GM21526 (cell line): ENCODE data around the gene CDNF.
"Not testable (repeated sequence)": the region's sequence is repeated elsewhere in the genome, so short reads cannot be mapped to it uniquely, and the experiment has no call there.

Experiments used
- ATAC-seq: cut with Tn5 transposase; IDR thresholded peaks from one replicate; pipeline ENCODE4 v1.9.1; 2021; ENCODE audit warnings: moderate library complexity; ENCODE audit not compliant: unreplicated experiment, low FRiP score

The CDNF gene

DNA sequence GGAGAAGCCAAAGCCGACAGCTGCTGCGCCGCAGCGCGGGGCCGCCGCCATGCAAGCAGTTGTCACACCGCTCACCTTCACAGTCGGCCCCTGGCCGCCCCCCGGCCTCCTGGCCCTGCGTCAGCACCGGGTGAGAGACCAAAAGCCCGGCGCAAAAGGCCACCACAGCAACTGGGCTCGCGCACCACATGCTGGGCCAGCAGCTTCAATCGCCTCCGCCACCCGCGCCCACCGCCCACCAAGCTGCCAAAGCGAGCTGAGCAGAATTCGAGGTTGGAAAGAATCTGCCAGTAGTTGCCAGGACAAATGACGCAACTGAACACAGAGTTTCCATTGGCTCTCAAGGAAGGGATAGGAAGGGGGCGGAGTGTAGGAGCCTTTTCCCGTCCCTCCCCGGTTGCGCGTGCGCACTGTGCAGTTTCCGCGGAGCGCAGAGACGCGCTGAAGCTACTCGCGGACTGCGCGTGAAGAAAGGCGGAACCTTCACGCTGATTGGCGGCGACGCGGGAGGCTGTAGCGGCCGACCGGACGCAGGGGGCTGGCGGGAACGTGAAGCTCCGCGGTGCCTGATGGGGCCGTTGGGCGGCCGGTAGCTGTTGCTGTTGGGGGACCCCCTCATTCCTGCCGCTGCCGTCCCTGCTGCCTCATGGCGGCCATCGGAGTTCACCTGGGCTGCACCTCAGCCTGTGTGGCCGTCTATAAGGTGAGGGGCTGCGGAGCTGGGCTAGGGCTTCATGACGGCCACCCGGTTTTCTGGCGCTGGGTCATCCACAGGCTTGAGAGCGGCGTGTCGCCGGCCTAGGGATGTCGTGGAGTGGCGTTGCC is at the start of gene CDNF, which contains the start of the genes HSPA14 and MSANTD7:
CDNF (minus strand) TSS at position 281 of the 825 bp plus-strand sequence; CDS start at position 190, 91 bp downstream.
HSPA14 (plus strand) TSS at position 550 of the 825 bp plus-strand sequence; CDS start at position 647, 97 bp downstream.
MSANTD7 (plus strand) TSS at position 550 of the 825 bp plus-strand sequence. CDS start 3,979 bp downstream, outside the sequence.
- ATAC-seq, result peak; percentile 92

DNA sequence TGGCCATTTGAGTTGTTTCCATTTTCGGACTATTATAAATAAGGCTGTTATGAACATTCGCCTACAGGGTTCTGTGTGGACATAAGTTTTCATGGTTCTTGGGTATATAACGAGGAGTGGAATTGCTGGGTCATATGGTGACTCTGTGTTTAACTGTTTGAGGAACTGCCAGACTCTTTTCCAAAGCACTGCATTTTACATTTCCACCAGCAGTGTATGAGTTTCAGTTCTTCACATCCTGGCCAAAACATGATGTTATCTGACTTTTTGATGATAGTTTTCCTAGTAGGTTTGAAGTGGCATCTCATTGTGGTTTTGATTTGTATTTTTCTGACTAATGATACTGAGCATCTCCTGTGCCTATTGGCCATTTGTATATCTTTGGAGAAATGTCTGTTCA is 46.2 kb upstream of the CDNF start:
- no peak for ATAC-seq

DNA sequence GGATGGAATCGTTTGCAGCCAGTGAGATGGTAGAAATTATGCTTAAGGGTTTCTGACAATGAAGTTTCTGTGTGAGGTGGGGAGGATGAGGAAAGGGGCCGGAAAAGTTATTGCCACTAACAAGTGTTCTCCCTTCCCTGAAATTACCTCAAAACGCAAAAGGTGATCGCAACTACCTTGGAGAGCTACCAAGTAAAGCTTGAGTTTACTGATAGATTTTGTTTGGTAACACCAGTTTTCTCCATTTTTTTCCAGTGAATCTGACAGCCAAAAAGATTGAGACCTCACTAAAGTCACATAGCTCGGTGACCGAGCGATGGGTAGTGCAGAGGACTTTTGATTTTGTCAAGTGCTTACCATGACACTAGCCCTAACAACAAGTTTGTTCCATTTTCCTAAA is 42.4 kb upstream of the CDNF start:
- ATAC-seq, result no peak

DNA sequence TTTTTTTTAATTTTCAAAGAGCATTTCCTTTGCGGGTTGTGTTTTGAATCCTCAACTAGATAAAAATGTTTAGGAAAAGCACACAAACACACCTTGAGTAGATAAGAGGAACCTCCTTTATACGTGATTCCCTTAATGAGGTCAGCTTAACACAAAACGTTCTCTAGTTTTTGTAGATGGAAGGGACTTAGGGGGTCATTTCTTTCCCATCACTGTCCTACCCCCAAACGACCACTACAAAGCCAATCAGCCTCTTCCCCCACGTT is 42.0 kb upstream of the CDNF start:
- ATAC-seq, result no peak

DNA sequence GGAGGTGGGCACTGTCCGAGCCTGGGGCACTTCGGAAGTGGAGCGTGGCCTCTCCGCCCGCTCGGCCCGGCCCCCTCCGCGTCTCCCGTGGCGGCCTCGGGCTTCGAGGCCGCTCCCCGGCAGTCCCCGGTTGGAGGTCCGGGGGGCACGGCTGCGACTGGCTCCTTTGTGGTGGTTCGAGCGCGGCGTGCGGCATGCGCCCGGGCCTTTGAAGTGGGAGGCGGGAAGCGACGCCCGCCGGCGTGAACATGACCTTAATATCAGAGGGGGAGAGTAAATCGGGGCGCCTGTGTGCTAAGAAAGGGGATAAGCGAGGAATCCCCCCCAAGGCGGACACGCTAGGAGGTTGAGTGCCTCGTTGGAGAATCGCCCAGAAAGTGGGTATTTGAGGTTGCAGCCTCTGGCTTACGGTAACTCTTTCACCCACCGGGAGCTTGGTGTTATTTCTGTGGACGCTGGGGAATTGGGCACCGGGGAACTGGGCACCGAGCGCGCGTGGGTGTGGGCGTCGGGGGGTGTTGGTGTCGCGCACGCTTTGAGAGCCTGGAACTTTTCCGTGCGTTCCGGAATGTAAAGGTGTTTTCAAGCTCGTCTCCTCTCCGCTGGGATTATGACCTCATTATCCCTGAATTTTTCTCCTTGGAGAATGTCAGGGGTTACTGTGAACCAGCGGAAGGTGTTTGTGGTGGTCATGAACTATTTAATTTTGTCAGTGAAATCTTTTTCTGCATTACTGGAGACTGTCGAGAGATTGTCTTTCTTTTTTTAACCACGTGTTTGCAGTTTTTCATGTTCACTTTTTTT is 41.5 kb upstream of the CDNF start:
- peak; percentile 0 for ATAC-seq

DNA sequence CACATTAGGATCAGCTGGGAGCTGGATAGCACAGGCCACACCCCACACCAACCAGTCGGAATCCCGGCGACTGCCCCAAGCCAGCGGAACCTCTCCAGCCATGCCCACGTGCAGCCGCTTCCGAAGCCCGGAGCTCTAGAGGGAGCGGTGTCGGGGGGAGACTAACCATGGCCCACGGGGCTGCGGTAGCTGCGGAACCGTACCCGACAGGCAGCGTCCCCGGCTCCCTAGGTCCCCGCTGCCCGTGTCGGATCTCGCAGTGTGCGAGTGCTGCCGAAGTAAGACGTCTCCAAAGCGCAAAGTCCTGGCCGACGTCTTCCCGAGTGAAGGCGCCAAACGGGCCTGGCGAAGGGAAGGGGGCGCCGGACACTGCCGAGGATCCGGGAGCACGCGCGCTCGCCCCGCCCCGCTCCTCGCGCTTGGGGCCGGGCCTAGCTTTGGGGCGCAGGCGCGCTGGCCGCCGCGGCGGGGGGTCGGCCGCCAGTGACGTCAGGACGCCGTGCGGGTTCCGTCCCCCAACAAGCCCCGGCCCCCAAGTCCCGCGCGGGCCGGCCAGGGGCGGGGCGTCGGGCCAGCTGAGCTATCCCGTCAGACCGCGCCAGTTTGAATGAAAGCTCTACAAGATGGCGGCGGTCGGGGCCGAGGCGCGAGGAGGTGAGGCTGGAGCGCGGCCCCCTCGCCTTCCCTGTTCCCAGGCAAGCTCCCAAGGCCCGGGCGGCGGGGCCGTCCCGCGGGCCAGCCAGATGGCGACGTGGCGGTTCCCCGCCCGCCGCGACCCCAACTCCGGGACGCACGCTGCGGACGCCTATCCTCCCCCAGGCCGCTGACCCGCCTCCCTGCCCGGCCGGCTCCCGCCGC is 40.7 kb upstream of the CDNF start, which contains the start of gene SUV39H2:
SUV39H2 (plus strand) TSS at position 601 of the 858 bp plus-strand sequence; CDS start at position 624, 23 bp downstream.
- ATAC-seq, result peak; percentile 89

DNA sequence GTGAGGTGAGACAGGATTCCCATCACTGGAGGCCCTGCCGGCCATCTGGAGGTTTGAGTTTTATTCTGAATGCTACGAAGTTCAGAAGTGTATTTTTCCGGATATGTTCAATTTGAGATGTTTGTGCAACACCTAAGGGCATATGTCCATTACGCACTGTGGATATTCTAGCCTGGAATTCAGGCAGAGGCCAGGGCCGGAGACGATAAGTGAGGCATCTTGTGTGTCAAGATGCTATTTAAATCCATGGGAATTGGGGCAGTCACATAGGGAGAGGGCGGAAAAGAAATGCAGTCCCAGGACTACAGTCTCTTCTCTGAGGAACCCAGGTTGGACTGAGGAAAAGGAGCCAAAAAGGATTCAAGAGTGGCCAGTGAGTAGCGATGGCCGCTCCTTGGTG is 38.9 kb upstream of the CDNF start:
- ATAC-seq, result no peak

DNA sequence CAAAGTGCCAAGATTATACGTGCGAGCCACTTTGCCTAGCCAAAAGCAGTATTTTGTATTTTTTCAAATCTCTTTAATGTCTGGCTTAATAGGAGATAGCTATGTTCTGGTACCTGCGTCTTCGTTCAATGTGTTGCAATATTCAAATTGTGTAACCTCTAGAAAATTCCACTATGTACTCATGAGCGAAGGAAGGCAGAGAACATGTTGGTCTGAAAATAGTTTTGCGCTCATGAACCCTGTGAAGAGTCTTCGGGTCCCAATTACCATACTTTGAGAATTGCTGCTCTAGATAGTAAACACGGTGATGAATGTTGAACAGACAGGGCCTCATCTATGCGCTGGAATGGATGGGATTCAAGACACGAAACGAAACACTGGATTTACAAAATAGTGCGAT is 38.1 kb upstream of the CDNF start:
- no peak for ATAC-seq

DNA sequence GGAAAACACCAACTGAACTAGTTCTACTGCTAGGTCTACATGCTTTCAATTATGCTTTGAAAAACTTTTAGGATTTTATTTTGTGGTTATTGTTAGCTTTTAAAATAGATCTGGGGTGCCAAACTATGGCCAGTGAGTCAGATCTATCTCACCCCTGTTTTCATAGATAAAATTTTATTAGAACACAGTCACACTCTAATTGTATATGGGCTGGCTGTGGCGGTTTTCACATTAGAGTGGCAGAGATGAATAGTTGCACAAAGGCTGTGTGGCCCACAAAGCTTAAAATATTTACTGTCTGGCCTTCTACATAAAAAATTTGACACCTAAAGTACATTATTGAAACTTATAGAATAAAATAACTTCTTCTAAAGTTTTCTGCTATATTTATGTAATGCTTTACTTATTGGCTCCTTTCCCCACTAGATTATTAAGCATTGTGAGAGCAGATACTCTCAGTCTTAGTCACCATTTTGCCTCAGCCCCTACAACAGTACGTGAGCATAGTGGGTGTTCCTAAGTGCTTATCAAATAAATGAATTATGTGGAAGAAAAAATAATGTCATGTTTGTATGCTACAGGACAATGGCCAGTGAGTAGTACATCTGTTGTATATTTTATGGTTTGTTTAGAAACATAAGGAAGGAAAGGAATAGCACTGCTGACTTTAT is 35.4 kb upstream of the CDNF start:
- ATAC-seq, result peak; percentile 45

DNA sequence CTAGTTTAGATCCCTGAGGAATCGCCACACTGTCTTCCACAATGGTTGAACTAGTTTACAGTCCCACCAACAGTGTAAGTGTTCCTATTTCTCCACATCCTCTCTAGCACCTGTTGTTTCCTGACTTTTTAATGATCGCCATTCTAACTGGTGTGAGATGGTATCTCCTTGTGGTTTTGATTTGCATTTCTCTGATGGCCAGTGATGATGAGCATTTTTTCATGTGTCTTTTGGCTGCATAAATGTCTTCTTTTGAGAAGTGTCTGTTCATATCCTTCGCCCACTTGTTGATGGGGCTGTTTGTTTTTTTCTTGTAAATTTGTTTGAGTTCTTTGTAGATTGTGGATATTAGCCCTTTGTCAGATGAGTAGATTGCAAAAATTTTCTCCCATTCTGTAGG is 27.0 kb upstream of the CDNF start:
- ATAC-seq, result not testable (repeated sequence)

DNA sequence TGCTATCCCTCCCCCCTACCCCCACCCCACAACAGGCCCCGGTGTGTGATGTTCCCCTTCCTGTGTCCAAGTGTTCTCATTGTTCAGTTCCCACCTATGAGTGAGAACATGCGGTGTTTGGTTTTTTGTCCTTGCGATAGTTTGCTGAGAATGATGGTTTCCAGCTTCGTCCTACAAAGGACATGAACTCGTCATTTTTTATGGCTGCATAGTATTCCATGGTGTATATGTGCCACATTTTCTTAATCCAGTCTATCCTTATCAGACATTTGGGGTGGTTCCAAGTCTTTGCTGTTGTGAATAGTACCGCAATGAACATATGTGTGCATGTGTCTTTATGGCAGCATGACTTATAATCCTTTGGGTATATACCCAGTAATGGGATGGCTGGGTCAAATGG is 26.6 kb upstream of the CDNF start:
- ATAC-seq, result not testable (repeated sequence)

DNA sequence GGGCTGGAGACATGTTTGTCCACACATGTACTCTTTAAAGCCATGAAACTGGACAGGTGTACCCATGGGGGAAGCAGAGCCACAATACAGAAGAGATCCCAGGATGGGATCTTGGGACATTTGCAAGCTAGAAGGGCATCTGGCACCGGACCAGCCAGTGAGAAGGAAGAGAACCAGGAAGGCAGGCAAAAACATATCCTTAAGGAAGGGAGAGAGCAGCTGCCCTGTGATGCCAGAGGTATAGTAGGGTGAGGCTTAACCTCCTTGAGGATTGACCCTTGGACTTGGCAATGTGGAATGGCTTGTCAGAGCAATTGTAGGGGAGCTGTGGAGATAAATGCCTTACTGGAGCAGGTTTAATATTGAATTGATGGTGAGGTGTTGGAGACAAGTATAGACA is 23.0 kb upstream of the CDNF start:
- no peak for ATAC-seq

DNA sequence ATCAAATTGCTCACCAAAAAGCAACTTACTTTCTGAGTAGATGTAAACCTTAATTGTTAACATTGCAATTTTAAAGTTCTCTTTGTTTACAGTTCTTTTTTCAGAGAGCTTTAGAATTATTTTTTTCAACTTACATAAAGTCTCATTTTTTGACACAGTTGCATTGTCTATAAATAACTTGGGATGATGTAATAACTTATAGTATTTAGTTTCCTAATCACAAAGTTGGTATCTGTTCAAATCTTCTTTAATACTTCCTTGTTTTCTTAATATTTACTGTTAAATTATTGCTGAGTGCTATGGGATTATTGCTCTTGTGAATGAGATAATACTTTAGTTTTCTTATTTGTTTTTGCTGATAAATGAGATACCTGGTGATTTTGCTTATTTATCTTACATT is 21.9 kb upstream of the CDNF start:
- no peak for ATAC-seq

DNA sequence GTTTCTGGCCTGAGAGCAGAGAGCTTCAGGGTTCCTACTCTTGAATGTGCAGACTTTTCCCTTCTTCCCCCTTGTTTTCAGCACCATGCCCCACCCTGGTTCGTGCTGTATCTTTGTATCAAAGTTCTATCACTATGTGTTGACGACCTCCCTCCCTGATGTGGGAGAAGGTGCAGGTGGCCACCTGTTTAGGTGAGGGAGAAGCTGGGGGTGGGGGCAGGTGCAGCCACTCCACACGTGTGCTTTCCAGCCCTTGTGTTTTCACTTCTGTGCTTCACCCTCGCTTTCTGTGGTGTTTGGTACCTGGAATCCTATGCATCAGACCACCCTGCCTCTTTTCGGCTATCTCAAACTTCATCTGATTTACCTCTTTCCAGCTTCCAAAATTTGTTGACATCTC is 21.2 kb upstream of the CDNF start:
- no peak for ATAC-seq

DNA sequence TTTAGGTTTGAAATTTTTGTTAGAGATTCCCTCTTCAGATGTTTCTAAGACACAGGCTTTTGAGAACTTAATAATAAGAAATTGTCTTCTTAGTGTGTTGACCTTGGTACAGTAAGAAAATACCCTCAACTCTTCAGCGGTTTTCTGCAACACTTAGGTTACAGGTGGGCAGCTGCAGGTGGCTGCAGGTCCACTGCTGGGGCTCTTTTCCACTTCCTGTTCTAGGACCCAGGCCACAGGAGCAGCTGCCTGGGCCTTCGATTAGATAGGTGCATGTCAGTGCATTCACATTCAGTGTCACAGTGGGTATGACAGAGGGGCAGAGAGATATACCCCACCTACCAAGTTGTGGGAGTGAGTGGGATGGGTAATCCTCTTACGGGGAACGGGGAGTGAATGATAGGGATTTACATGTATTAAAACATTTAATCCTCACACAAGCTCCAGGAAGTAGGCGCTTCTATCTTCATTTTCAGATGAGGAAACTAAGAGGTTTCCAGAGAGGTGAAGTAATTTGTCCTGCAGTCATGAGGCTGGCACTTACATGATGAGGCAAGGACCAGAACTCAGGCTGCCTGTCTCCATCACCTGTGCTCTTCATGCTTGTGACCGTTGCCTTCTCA is 20.6 kb upstream of the CDNF start:
- no peak for ATAC-seq

DNA sequence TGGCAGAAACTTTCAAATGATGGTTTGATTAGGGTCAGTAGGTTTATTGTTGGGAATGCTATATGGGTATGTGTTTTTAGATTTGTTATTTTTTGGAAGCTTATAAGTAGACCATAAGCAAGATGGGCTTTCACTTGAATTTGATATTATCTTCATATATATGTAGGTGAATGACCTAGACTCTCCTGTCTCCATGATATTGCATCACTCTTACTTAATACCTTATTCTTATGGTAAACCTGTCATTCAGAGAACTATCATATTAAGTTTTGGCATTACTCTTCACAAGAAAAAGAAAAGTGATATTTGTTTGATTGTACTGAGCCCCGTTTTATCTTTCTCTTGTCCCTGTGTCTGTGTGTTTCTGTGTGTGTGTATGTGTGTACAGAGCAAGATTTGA is 17.6 kb upstream of the CDNF start:
- no peak for ATAC-seq

DNA sequence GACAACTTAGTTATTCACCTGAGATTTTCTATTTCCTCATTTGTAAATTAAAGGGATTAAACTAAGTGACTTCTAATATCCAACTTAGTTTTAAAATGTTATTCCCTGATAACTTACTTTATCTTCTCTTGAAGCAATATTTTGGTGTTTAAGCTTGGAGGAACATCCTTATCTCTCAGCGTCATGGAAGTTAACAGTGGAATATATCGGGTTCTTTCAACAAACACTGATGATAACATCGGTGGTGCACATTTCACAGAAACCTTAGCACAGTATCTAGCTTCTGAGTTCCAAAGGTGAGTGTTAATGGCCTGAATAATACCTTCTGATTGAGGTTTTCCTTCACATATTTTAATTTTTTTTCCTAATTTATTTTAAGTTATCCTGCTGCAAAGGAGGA is 14.4 kb upstream of the CDNF start:
- ATAC-seq, result no peak

DNA sequence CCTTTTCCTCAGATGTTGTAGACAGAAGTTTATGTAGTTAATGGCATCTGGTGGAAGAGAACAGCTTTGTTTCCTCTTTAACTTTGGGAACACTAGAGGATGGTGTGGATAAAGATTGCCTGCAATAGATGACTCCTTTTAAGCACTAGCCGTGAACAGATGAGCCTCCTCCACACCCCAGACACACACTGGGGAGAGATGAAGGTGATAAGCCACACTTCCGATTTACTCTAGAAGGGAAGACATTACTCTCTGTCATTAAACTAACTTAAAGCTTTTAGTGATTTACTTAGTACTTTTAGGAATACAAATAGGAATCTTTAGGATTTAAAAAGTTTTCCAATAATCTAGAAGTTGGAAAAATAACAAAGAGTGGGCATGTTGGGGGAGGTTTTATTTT is 7.1 kb upstream of the CDNF start:
- no peak for ATAC-seq

DNA sequence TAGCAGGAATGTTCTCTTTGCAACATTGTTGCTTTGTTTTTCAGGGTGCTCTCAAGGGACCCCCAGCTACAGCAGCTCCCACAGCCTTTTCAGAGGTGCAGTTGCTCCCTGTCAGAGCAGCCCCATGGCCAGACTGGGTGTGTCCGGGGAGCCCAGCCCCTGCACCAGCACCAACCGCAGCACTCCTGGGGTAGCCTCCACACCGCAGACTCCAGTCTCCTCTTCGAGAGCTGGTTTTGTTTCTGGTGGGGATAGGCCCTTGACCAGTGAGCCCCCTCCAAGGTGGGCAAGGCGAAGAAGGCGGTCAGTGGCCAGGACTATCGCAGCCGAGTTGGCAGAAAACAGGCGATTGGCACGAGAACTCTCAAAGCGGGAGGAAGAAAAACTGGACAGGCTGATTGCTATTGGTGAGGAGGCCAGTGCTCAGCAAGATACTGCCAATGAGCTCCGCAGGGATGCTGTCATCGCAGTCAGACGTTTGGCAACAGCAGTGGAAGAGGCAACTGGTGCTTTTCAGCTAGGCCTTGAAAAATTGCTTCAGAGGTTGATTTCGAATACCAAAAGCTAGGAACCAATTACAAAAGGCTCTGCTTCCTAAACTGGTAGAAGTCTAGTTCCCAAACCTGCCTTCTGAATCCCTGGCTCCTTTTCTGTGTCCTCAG is 5.6 kb upstream of the CDNF start:
- no peak for ATAC-seq
